Fibroblast of lung (primary cell): Measurements from ENCODE around the gene TMEFF2. TPM values are rescaled to one million over a fixed set of nuclear protein-coding genes. Genes with fewer than 3 reads are reported as not detected.

Source experiments
- DNase-seq, 2 donors: peaks; one replicate each; pipeline versions ENCODE4 v3.0.0 to v3.0.0-alpha.2; 2010; ENCODE audit warnings: low read depth in 2 of 2
- H2AFZ ChIP-seq: 2 replicates; pipeline ENCODE4 v1.5.1; 2012; ENCODE audit warnings: low read length, control low read depth, inconsistent platforms
- H3K27ac ChIP-seq: 2 replicates; pipeline ENCODE4 v1.5.1; 2011; ENCODE audit warnings: low read length, control low read depth; ENCODE audit not compliant: insufficient read depth
- H3K27me3 ChIP-seq: 2 replicates; pipeline ENCODE4 v1.5.1; 2011; ENCODE audit warnings: mild to moderate bottlenecking, low read length; ENCODE audit not compliant: control insufficient read depth, insufficient read depth
- H3K36me3 ChIP-seq: 2 replicates; pipeline ENCODE4 v1.5.1; 2011; ENCODE audit warnings: low read length; ENCODE audit not compliant: control insufficient read depth, insufficient read depth
- H3K4me1 ChIP-seq: 2 replicates; pipeline ENCODE4 v1.5.1; 2011; ENCODE audit warnings: low read length; ENCODE audit not compliant: control insufficient read depth, insufficient read depth; ENCODE audit errors: extremely low read depth
- H3K4me2 ChIP-seq: 2 replicates; pipeline ENCODE4 v1.5.1; 2011; ENCODE audit warnings: low read length, control low read depth; ENCODE audit not compliant: insufficient read depth; ENCODE audit errors: extremely low read depth
- H3K4me3 ChIP-seq, 4 experiments: fragments of 200-600 bp in 1 of 4; sonication (generic) in 1 of 4; replicated peaks in 1 of 4; 2 replicates each; pipeline ENCODE4 v1.5.1; 2011 to 2016; ENCODE audit warnings: low read length in 4 of 4, low read depth in 3 of 4, mild to moderate bottlenecking in 3 of 4, control low read depth in 2 of 4, inconsistent platforms in 1 of 4, mixed read lengths in 1 of 4; ENCODE audit not compliant: insufficient read depth in 1 of 4; ENCODE audit errors: control extremely low read depth in 1 of 4
- H3K79me2 ChIP-seq: 2 replicates; pipeline ENCODE4 v1.5.1; 2012; ENCODE audit warnings: mild to moderate bottlenecking, low read length, inconsistent platforms; ENCODE audit not compliant: control insufficient read depth, insufficient read depth
- H3K9ac ChIP-seq: 2 replicates; pipeline ENCODE4 v1.5.1; 2011; ENCODE audit warnings: mild to moderate bottlenecking, low read length, control low read depth; ENCODE audit not compliant: insufficient read depth
- H3K9me3 ChIP-seq: 2 replicates; pipeline ENCODE4 v1.5.1; 2012; ENCODE audit warnings: low read depth, low read length; ENCODE audit not compliant: control insufficient read depth, insufficient read depth
- H4K20me1 ChIP-seq: 2 replicates; pipeline ENCODE4 v1.5.1; 2011; ENCODE audit warnings: low read length; ENCODE audit not compliant: control insufficient read depth, insufficient read depth; ENCODE audit errors: extremely low read depth
- EZH2 ChIP-seq: IDR thresholded peaks from 2 replicates; pipeline ENCODE4 v1.5.1; 2012; ENCODE audit warnings: low read length, control low read depth, mild to moderate bottlenecking; ENCODE audit errors: missing control alignments
- polyA plus RNA-seq, 2 donors: library from polyadenylated mRNA; depleted of rRNA in 1 of 2; stranded (reverse) in 1 of 2; unstranded in 1 of 2; fragments of >200 nt; gene quantifications; 2 replicates each; pipeline ENCODE4 v1.2.1, GENCODE V29; 2011 to 2012; ENCODE audit warnings: missing spikeins in 1 of 2
- total RNA-seq: library from RNA; depleted of rRNA; stranded (reverse); fragments of >200 nt; gene quantifications from 2 replicates; pipeline ENCODE4 v1.2.1, GENCODE V29; 2014
- TF ChIP-seq, protein P1 (sequence below), 2 donors: IDR thresholded peaks in 1 of 2; conservative IDR thresholded peaks in 1 of 2; 1 replicate in 1 of 2; 2 replicates in 1 of 2; pipeline ENCODE4 v1.5.1; 2011 to 2012; ENCODE audit warnings: low read length in 2 of 2, control low read depth in 1 of 2, inconsistent platforms in 1 of 2, low read depth in 1 of 2, mild to moderate bottlenecking in 1 of 2

The TMEFF2 gene
- total and polyA plus RNA-seq, 2 donors (not counting 1 experiment from before 2014, with no cell fraction given): 0.33 to 0.87 TPM

DNA sequence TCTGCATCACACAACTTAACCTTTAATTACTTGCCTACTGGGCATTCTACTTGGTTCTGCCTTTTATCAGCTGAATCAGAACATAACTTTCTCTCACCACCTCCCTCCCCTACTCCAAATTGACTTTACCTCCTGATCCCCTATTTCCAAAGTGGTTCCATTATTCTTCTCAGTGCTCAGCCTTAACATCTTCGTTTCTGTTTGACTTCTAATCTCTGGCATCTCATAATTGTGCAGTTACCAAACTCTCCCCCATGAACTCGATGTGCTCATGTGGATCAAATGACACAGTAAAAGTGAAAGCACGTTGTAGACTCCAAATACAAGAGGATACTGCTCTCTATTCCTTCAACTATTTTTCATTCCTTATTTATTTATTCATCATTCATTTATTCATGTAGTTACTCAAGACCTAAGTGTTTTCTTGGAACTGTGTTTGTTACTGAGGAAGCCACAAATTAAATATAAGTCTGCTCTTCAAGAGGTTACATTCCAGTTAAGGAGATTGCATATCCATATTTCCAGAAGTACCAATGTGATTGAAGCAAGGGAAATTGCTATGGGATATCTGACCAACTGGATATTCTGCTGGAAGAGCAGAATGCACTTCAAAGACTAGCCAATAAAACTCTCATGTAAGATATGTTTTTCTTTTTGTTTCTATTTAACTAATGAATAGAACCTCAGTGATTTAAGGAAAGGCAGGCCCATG, 158.8 kb downstream of the TMEFF2 start:
- DNase-seq: peak; percentile 51 to 79
- peak overlapping the region in 2 of 4 experiments; percentile 26 to 41 for H3K4me3 ChIP-seq
- H3K27me3 ChIP-seq: no peaks in the 10 kb centered on the region
- no peaks in the 10 kb centered on the region for H3K36me3 ChIP-seq
- TF ChIP-seq, protein P1, sequence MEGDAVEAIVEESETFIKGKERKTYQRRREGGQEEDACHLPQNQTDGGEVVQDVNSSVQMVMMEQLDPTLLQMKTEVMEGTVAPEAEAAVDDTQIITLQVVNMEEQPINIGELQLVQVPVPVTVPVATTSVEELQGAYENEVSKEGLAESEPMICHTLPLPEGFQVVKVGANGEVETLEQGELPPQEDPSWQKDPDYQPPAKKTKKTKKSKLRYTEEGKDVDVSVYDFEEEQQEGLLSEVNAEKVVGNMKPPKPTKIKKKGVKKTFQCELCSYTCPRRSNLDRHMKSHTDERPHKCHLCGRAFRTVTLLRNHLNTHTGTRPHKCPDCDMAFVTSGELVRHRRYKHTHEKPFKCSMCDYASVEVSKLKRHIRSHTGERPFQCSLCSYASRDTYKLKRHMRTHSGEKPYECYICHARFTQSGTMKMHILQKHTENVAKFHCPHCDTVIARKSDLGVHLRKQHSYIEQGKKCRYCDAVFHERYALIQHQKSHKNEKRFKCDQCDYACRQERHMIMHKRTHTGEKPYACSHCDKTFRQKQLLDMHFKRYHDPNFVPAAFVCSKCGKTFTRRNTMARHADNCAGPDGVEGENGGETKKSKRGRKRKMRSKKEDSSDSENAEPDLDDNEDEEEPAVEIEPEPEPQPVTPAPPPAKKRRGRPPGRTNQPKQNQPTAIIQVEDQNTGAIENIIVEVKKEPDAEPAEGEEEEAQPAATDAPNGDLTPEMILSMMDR (conservative IDR thresholded peaks at IDR 0.05 in 1 of 2, IDR thresholded peaks at IDR 0.05 in 1 of 2; ENCODE audit: low read depth in 1 of 2, low read length in 2 of 2): no peak
- TF ChIP-seq EZH2: no peak
- peak overlapping the region; percentile 64 for H3K4me2 ChIP-seq
- no peaks in the 10 kb centered on the region for H3K79me2 ChIP-seq
- no peaks in the 10 kb centered on the region for H3K4me1 ChIP-seq
- no peak overlapping the region for H3K9ac ChIP-seq
- H2AFZ ChIP-seq: peak overlapping the region; percentile 66
- no peaks in the 10 kb centered on the region for H4K20me1 ChIP-seq
- H3K27ac ChIP-seq: no peak overlapping the region
- H3K9me3 ChIP-seq: no peaks in the 10 kb centered on the region

- Histone ChIP-seq H3K36me3 (no peaks in the 10 kb centered on the region), H3K79me2 (no peaks in the 10 kb centered on the region), H2AFZ (no peak overlapping the region), H3K27ac (no peak overlapping the region), H3K4me2 (no peak overlapping the region), H3K4me3 (no peak overlapping the region), H3K9ac (no peak overlapping the region), H3K27me3 (no peaks in the 10 kb centered on the region), H4K20me1 (no peaks in the 10 kb centered on the region), H3K4me1 (no peaks in the 10 kb centered on the region), H3K9me3 (no peaks in the 10 kb centered on the region)
- no peak for DNase-seq
- TF ChIP-seq, protein P1 (conservative IDR thresholded peaks at IDR 0.05 in 1 of 2, IDR thresholded peaks at IDR 0.05 in 1 of 2; ENCODE audit: low read depth in 1 of 2, low read length in 2 of 2): no peak
- TF ChIP-seq EZH2: no peak
Observed at GRCh38 chr2:192030856-192031255, 163.9 kb downstream of the TMEFF2 start.

DNA sequence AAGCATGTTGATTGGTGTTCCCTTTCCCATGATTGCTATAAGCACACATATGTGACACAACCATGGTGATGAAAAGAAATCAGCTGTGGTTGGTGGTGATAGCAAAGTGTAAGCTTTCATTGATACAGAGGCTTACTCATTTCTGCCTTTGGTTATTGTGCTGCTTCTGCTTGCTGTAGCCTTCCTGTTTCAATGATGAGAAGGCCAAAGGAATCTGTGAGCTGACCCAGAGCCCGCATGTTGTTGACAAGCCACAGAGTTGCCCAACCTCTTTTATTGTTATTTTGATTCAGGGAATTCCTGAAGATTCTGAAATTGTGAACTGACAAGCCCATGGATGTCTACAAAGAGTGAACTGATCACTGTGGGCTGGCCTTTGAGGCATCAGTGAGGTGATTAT, 164.4 kb downstream of the TMEFF2 start:
- TF ChIP-seq EZH2: no peak
- TF ChIP-seq, protein P1 (conservative IDR thresholded peaks at IDR 0.05 in 1 of 2, IDR thresholded peaks at IDR 0.05 in 1 of 2; ENCODE audit: low read depth in 1 of 2, low read length in 2 of 2): no peak
- H3K4me1 ChIP-seq: no peaks in the 10 kb centered on the region
- no peaks in the 10 kb centered on the region for H3K27me3 ChIP-seq
- no peaks in the 10 kb centered on the region for H3K36me3 ChIP-seq
- H2AFZ ChIP-seq: no peak overlapping the region
- no peak overlapping the region for H3K4me3 ChIP-seq
- H3K9me3 ChIP-seq: no peaks in the 10 kb centered on the region
- DNase-seq: no peak
- H4K20me1 ChIP-seq: no peaks in the 10 kb centered on the region
- H3K27ac ChIP-seq: no peak overlapping the region
- H3K4me2 ChIP-seq: no peak overlapping the region
- no peak overlapping the region for H3K9ac ChIP-seq
- H3K79me2 ChIP-seq: no peaks in the 10 kb centered on the region
